Transverse colon (tissue), 3 donors: Measurements from ENCODE around the gene SNX18.

Experiments used
- EP300 ChIP-seq: sonication (generic); formaldehyde crosslinking; IDR thresholded peaks from one replicate; pipeline ENCODE4 v1.6.1; 2017; ENCODE audit warnings: antibody characterized with exemption, low read depth
- POLR2A ChIP-seq: fragments of 450-650 bp; IDR thresholded peaks from one replicate; pipeline ENCODE4 v1.6.1; 2016; ENCODE audit warnings: antibody characterized with exemption, mild to moderate bottlenecking, moderate library complexity
- TF ChIP-seq, protein P1 (sequence below), 5 experiments: fragments of 200-600 bp in 3 of 5; fragments of 450-650 bp in 2 of 5; sonication (generic) in 3 of 5; IDR thresholded peaks; 1 replicate in 2 of 5; 2 replicates in 3 of 5; pipeline ENCODE4 v1.5.1; 2016 to 2017; ENCODE audit warnings: antibody characterized with exemption in 5 of 5, inconsistent platforms in 3 of 5, mild to moderate bottlenecking in 2 of 5, moderate library complexity in 1 of 5

GRCh38 chr5:54552446-54552845 is 34.9 kb downstream of the SNX18 start:
- TF ChIP-seq, protein P1, sequence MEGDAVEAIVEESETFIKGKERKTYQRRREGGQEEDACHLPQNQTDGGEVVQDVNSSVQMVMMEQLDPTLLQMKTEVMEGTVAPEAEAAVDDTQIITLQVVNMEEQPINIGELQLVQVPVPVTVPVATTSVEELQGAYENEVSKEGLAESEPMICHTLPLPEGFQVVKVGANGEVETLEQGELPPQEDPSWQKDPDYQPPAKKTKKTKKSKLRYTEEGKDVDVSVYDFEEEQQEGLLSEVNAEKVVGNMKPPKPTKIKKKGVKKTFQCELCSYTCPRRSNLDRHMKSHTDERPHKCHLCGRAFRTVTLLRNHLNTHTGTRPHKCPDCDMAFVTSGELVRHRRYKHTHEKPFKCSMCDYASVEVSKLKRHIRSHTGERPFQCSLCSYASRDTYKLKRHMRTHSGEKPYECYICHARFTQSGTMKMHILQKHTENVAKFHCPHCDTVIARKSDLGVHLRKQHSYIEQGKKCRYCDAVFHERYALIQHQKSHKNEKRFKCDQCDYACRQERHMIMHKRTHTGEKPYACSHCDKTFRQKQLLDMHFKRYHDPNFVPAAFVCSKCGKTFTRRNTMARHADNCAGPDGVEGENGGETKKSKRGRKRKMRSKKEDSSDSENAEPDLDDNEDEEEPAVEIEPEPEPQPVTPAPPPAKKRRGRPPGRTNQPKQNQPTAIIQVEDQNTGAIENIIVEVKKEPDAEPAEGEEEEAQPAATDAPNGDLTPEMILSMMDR (IDR thresholded peaks at IDR 0.05) = no peak
- TF ChIP-seq EP300 = no peak
- no peak for TF ChIP-seq POLR2A
